WERI-Rb-1 (cell line): ENCODE data around the gene FARS2.
"Not testable (repeated sequence)": the region's sequence is repeated elsewhere in the genome, so short reads cannot be mapped to it uniquely, and the experiment has no call there.

ENCODE experiments used
- DNase-seq: peaks from one replicate; pipeline ENCODE4 v3.0.0-alpha.2; 2020
- H3K27ac ChIP-seq: fragments of 250-450 bp; sonication (Bioruptor Pico); 2 replicates; pipeline ENCODE4 v1.5.1; 2020; ENCODE audit warnings: mild to moderate bottlenecking, moderate library complexity
- H3K27me3 ChIP-seq: fragments of 250-450 bp; sonication (Bioruptor Pico); 2 replicates; pipeline ENCODE4 v1.5.1; 2021; ENCODE audit warnings: mild to moderate bottlenecking, low read depth, moderate library complexity; ENCODE audit not compliant: insufficient read depth, severe bottlenecking
- H3K36me3 ChIP-seq: fragments of 250-450 bp; sonication (Bioruptor Pico); 2 replicates; pipeline ENCODE4 v1.5.1; 2020; ENCODE audit warnings: mild to moderate bottlenecking, moderate library complexity
- H3K4me3 ChIP-seq: 2 replicates; pipeline ENCODE4 v1.5.1; 2011; ENCODE audit warnings: low read depth, mild to moderate bottlenecking, control low read depth, low read length
- H3K9me3 ChIP-seq: fragments of 250-450 bp; sonication (Bioruptor Pico); 2 replicates; pipeline ENCODE4 v1.5.1; 2021; ENCODE audit warnings: mild to moderate bottlenecking, moderate library complexity; ENCODE audit not compliant: severe bottlenecking
- TF ChIP-seq, protein P1 (sequence below): IDR thresholded peaks from 2 replicates; pipeline ENCODE4 v1.5.1; 2011; ENCODE audit warnings: low read depth, mild to moderate bottlenecking, control low read depth, inconsistent platforms, low read length

The FARS2 gene

DNA sequence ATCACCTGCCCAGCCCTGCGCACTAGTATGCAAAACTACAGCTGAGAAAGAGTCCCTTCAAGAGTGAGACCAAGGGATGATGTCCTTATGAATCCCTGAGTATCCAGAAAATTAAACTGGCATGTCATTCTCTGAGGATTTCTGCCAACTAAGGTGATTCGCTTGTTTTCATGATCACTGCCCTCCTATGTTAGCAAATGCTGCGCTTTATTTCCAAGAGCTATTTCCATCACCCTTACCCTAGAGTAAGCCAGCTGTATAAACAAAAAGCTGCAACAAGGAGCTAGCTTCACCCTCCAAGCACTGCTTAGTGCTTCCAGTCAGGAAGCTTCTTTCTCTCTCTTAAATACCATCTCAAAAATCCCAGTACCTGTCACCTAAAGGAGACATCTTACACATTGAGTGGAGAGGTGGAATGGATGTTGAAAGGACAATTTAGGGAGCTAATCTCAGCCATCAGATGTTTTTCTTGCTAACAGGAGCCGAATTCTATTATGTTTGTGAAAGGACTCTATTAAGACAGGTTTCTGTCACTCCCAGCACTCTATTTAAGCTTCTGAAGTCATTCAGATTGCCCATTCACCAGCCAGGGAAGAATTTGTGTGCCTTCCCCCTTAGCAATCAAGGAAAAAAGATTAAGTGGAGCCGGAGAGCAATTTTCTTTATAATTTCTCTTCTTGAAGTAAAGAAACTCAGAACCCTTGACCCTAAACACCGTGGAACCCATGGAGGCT is 423.2 kb downstream of the FARS2 start:
- H3K9me3 ChIP-seq = peaks cover 12% of the 10 kb centered on the region
- H3K4me3 ChIP-seq = no peak overlapping the region
- no peak overlapping the region for H3K27ac ChIP-seq
- TF ChIP-seq, protein P1, sequence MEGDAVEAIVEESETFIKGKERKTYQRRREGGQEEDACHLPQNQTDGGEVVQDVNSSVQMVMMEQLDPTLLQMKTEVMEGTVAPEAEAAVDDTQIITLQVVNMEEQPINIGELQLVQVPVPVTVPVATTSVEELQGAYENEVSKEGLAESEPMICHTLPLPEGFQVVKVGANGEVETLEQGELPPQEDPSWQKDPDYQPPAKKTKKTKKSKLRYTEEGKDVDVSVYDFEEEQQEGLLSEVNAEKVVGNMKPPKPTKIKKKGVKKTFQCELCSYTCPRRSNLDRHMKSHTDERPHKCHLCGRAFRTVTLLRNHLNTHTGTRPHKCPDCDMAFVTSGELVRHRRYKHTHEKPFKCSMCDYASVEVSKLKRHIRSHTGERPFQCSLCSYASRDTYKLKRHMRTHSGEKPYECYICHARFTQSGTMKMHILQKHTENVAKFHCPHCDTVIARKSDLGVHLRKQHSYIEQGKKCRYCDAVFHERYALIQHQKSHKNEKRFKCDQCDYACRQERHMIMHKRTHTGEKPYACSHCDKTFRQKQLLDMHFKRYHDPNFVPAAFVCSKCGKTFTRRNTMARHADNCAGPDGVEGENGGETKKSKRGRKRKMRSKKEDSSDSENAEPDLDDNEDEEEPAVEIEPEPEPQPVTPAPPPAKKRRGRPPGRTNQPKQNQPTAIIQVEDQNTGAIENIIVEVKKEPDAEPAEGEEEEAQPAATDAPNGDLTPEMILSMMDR = no peak
- no peaks in the 10 kb centered on the region for H3K27me3 ChIP-seq
- no peak for DNase-seq
- H3K36me3 ChIP-seq = no peaks in the 10 kb centered on the region

DNA sequence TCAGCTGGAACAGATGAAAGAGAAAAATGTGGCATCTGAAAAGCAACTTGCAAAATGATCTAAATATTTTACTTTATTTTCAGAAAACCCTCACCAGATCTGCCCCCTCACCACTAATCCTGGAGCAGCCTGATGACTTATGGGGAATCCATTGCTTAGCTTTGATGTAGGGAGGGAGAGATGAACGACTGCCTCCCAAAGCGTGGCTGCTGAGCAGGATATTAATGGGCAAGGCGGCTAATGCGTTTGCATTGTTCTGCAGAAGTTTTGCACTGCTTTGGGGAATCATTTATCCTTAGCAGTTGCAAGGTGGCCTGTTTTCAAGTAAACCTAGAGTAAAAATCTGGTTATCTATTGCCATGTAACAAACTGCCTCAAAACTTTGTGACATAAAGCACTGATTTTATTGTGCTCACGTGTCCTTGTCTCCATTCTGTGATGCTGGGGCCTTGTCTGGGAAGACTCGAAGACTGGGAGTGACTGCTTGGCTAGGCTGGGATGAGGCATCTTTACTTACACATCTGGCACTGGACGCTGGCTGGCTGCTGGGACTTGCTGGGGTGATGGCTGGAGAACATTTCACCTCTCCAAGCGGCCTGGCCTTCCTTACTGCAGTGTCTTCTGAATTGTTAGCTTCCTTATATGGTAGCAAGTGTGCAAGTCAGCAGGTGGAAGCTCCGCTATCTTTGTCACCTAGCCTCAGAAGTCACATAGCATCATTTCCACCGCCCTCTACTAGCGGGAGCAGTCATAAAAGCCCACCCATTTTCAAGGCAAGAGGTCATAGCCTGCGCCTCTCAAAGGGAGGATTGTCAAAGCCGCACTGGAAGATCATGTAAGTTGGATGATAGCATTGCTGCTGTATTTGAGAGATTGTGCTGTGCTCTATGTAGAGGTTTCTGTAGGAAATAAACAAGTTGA is 432.2 kb downstream of the FARS2 start:
- TF ChIP-seq, protein P1 = no peak
- H3K36me3 ChIP-seq = no peaks in the 10 kb centered on the region; the same call in 1 of the 2 replicates
- H3K9me3 ChIP-seq = peaks cover 24% of the 10 kb centered on the region
- no peaks in the 10 kb centered on the region for H3K27me3 ChIP-seq
- H3K27ac ChIP-seq = no peak overlapping the region
- H3K4me3 ChIP-seq = no peak overlapping the region
- no peak for DNase-seq

- H3K27ac ChIP-seq = no peak overlapping the region
- no peak for DNase-seq
These were observed 434.2 kb downstream of the FARS2 start for GRCh38 chr6:5695260-5696245.

GRCh38 chr6:5697508-5697907 is 436.2 kb downstream of the FARS2 start:
- no peak for DNase-seq
- TF ChIP-seq, protein P1 = no peak
- Histone ChIP-seq H3K27me3 (no peaks in the 10 kb centered on the region), H3K27ac (no peak overlapping the region), H3K36me3 (no peaks in the 10 kb centered on the region; the same call in 1 of the 2 replicates), H3K9me3 (peaks cover 12% of the 10 kb centered on the region), H3K4me3 (no peak overlapping the region)

More at GRCh38 chr6:5695260-5696245, 434.2 kb downstream of the FARS2 start:
- TF ChIP-seq, protein P1 = no peak
- no peaks in the 10 kb centered on the region; the same call in 1 of the 2 replicates for H3K36me3 ChIP-seq
- H3K9me3 ChIP-seq = peaks cover 24% of the 10 kb centered on the region
- H3K27me3 ChIP-seq = no peaks in the 10 kb centered on the region
- no peak overlapping the region for H3K4me3 ChIP-seq

GRCh38 chr6:5698318-5698717 is 437.0 kb downstream of the FARS2 start:
- Histone ChIP-seq H3K27me3 (no peaks in the 10 kb centered on the region), H3K9me3 (peaks cover 9% of the 10 kb centered on the region), H3K27ac (no peak overlapping the region), H3K36me3 (no peaks in the 10 kb centered on the region; the same call in 1 of the 2 replicates), H3K4me3 (no peak overlapping the region)
- DNase-seq = no peak
- TF ChIP-seq, protein P1 = no peak

DNA sequence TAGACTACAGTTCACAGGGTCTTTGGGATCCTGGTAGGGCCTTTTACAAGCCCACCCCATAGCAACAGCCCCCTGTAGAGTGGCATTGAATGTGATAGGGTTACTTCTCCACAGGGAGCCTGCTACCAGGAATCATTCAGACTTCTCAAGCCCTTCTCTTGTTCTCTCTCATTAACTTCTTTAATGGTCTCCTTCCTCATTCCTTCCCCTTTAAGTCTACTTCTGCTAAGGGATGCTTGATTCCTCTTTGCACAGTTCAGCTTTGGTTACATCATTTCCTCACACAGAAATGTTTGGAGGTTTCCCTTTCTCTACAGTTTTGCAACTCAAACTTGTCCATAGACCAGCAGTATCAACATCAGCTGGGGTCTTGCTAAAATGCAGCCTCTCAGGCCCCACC is 437.8 kb downstream of the FARS2 start:
- H3K27ac ChIP-seq, H3K27me3 ChIP-seq, H3K9me3 ChIP-seq, H3K36me3 ChIP-seq, H3K4me3 ChIP-seq, DNase-seq: not testable (repeated sequence)
